CD14-positive monocyte (primary cell): Measurements from ENCODE around the gene F13A1. TPM values are rescaled to one million over a fixed set of nuclear protein-coding genes. Genes with fewer than 3 reads are reported as not detected.

Experiments used
- DNase-seq, 3 donors: peaks; one replicate each; pipeline ENCODE4 v3.0.0-alpha.2; 2011 to 2022
- H2AFZ ChIP-seq: 2 replicates; pipeline ENCODE4 v1.6.0; 2012; ENCODE audit warnings: mild to moderate bottlenecking, low read depth, low read length, inconsistent platforms; ENCODE audit not compliant: insufficient read depth, poor library complexity, severe bottlenecking
- H3K27ac ChIP-seq, 2 donors: 1 replicate in 1 of 2; 2 replicates in 1 of 2; pipeline ENCODE4 v1.5.1; 2012 to 2013; ENCODE audit warnings: low read length in 2 of 2, control low read depth in 1 of 2, inconsistent platforms in 1 of 2, low read depth in 1 of 2, mild to moderate bottlenecking in 1 of 2
- H3K27me3 ChIP-seq, 2 donors: one replicate each; pipeline versions ENCODE4 v1.6.0 to v1.6.1; 2011 to 2013; ENCODE audit warnings: low read length in 2 of 2; ENCODE audit not compliant: control insufficient read depth in 2 of 2, insufficient read depth in 2 of 2
- H3K36me3 ChIP-seq, 2 donors: replicated peaks in 1 of 2; 1 replicate in 1 of 2; 2 replicates in 1 of 2; pipeline versions ENCODE4 v1.5.1 to v1.6.1; 2012 to 2013; ENCODE audit warnings: low read length in 2 of 2, control low read depth in 1 of 2, inconsistent platforms in 1 of 2, mild to moderate bottlenecking in 1 of 2; ENCODE audit not compliant: insufficient read depth in 2 of 2, control insufficient read depth in 1 of 2
- H3K4me1 ChIP-seq, 2 donors: 1 replicate in 1 of 2; 2 replicates in 1 of 2; pipeline versions ENCODE4 v1.5.1 to v1.6.1; 2012 to 2013; ENCODE audit warnings: low read length in 2 of 2, control low read depth in 1 of 2, inconsistent platforms in 1 of 2, mild to moderate bottlenecking in 1 of 2, moderate library complexity in 1 of 2; ENCODE audit not compliant: insufficient read depth in 2 of 2, control insufficient read depth in 1 of 2
- H3K4me2 ChIP-seq: replicated peaks from 2 replicates; pipeline ENCODE3; 2012; ENCODE audit warnings: low read length, moderate library complexity, mild to moderate bottlenecking; ENCODE audit not compliant: poor library complexity, severe bottlenecking; ENCODE audit errors: extremely low read depth
- H3K4me3 ChIP-seq, 3 experiments: fragments of 200-600 bp in 1 of 3; sonication (generic) in 1 of 3; replicated peaks in 1 of 3; 1 replicate in 2 of 3; 2 replicates in 1 of 3; pipeline ENCODE4 v1.5.1; 2011 to 2013; ENCODE audit warnings: low read length in 3 of 3, mild to moderate bottlenecking in 3 of 3, control low read depth in 2 of 3, low read depth in 2 of 3, inconsistent platforms in 1 of 3, moderate library complexity in 1 of 3
- H3K79me2 ChIP-seq: 2 replicates; pipeline ENCODE4 v1.6.0; 2012; ENCODE audit warnings: mild to moderate bottlenecking, control low read depth, inconsistent platforms, low read length, moderate library complexity; ENCODE audit not compliant: insufficient read depth
- H3K9ac ChIP-seq: 2 replicates; pipeline ENCODE4 v1.6.0; 2017; ENCODE audit warnings: low read length, mild to moderate bottlenecking; ENCODE audit not compliant: insufficient read depth, poor library complexity, severe bottlenecking
- H3K9me3 ChIP-seq, 2 donors: replicated peaks in 1 of 2; 1 replicate in 1 of 2; 2 replicates in 1 of 2; pipeline versions ENCODE4 v1.5.1 to v1.6.1; 2012 to 2013; ENCODE audit warnings: low read length in 2 of 2, control low read depth in 1 of 2; ENCODE audit not compliant: control insufficient read depth in 1 of 2, insufficient read depth in 1 of 2
- H4K20me1 ChIP-seq: 2 replicates; pipeline ENCODE4 v1.6.0; 2012; ENCODE audit warnings: mild to moderate bottlenecking, low read length, control low read depth, moderate library complexity; ENCODE audit not compliant: insufficient read depth
- H3K27ac Mint-ChIP-seq, 7 donors: one replicate each; pipeline ENCODE4 v1.8.0; 2020; ENCODE audit warnings: mild to moderate bottlenecking in 7 of 7, mixed read lengths in 7 of 7, moderate library complexity in 6 of 7, inconsistent platforms in 2 of 7
- H3K27me3 Mint-ChIP-seq, 3 donors: one replicate each; pipeline ENCODE4 v1.8.0; 2021 to 2022; ENCODE audit warnings: low read depth in 3 of 3, mild to moderate bottlenecking in 3 of 3, mixed read lengths in 3 of 3, moderate library complexity in 3 of 3, inconsistent platforms in 1 of 3
- H3K36me3 Mint-ChIP-seq, 2 donors: one replicate each; pipeline ENCODE4 v1.8.0; 2020; ENCODE audit warnings: mixed read lengths in 2 of 2, inconsistent platforms in 1 of 2, mild to moderate bottlenecking in 1 of 2
- H3K4me1 Mint-ChIP-seq: one replicate; pipeline ENCODE4 v1.8.0; 2020; ENCODE audit warnings: mild to moderate bottlenecking, mixed read lengths
- H3K4me3 Mint-ChIP-seq, 2 donors: one replicate each; pipeline ENCODE4 v1.8.0; 2020; ENCODE audit warnings: mild to moderate bottlenecking in 2 of 2, mixed read lengths in 2 of 2, moderate library complexity in 1 of 2
- H3K9me3 Mint-ChIP-seq, 7 donors: one replicate each; pipeline ENCODE4 v1.8.0; 2020 to 2022; ENCODE audit warnings: mixed read lengths in 7 of 7, mild to moderate bottlenecking in 6 of 7, moderate library complexity in 6 of 7, inconsistent platforms in 2 of 7
- CTCF ChIP-seq: fragments of 200-600 bp; IDR thresholded peaks from one replicate; pipeline ENCODE4 v1.8.0; 2022; ENCODE audit warnings: antibody characterized with exemption, mild to moderate bottlenecking
- WGBS: methylation state at CpG from one replicate; pipeline ENCODE4 v1.1.5; 2013; ENCODE audit warnings: missing lambda C conversion rate; ENCODE audit not compliant: insufficient coverage; 5-methylcytosine and 5-hydroxymethylcytosine counted together
- intact Hi-C, 2 donors: fragments of 100-400 bp; cut with micrococcal nuclease; formaldehyde crosslinking; loops; one replicate each; pipeline versions ENCODE4 v1.15.0 to v1.15.1; 2023
- polyA plus RNA-seq, 3 donors: library from polyadenylated mRNA; depleted of rRNA in 1 of 3; unstranded in 2 of 3; stranded (reverse) in 1 of 3; fragments of 300-500 nt in 2 of 3; fragments of >200 nt in 1 of 3; fragmentation: Illumina TruSeq in 2 of 3; gene quantifications; 1 replicate in 2 of 3; 2 replicates in 1 of 3; pipeline ENCODE4 v1.2.3, GENCODE V29; 2012 to 2021

The F13A1 gene
- polyA plus RNA-seq, 3 donors: 49.0 to 136 (median 105) TPM

- no peak overlapping the region for H3K27ac Mint-ChIP-seq
- H3K36me3 Mint-ChIP-seq: peaks cover 7 to 28% of the 10 kb centered on the region in 2 donors
- H3K79me2 ChIP-seq: no peaks in the 10 kb centered on the region
- H2AFZ ChIP-seq: no peak overlapping the region
- H3K4me1 Mint-ChIP-seq: peaks cover 27% of the 10 kb centered on the region
- no peak overlapping the region for H3K4me3 ChIP-seq
- TF ChIP-seq CTCF: no peak
- H3K4me3 Mint-ChIP-seq: no peak overlapping the region
- peaks cover 12 to 18% of the 10 kb centered on the region in 2 donors for H3K4me1 ChIP-seq
- H3K36me3 ChIP-seq: no peaks in the 10 kb centered on the region
- 98% methylated on average over 7 of the region's 11 CpGs for WGBS
- H3K9me3 Mint-ChIP-seq: peaks cover 0 to 5% (median 0%) of the 10 kb centered on the region in 7 donors
- peaks cover 0 to 2% (median 0%) of the 10 kb centered on the region in 3 donors for H3K27me3 Mint-ChIP-seq
- H3K27me3 ChIP-seq: no peaks in the 10 kb centered on the region
- intact Hi-C loops: no loop called here
- no peak overlapping the region for H3K4me2 ChIP-seq
- H3K27ac ChIP-seq: no peak overlapping the region
- no peak for DNase-seq
- no peak overlapping the region for H3K9ac ChIP-seq
- H3K9me3 ChIP-seq: no peaks in the 10 kb centered on the region
- H4K20me1 ChIP-seq: no peaks in the 10 kb centered on the region
Observed at GRCh38 chr6:6285679-6286078, 34.8 kb downstream of the F13A1 start.

GRCh38 chr6:6284221-6284966 lies 36.1 kb downstream of the F13A1 start:
- 72% methylated on average over 3 of the region's 6 CpGs for WGBS
- H3K4me1 ChIP-seq: peaks cover 12 to 18% of the 10 kb centered on the region in 2 donors
- intact Hi-C loops: no loop called here
- H3K4me3 ChIP-seq: no peak overlapping the region
- no peak overlapping the region for H3K9ac ChIP-seq
- peaks cover 0 to 5% of the 10 kb centered on the region in 2 donors for H3K36me3 ChIP-seq
- peaks cover 0 to 5% (median 0%) of the 10 kb centered on the region in 7 donors for H3K9me3 Mint-ChIP-seq
- H3K27ac Mint-ChIP-seq: peak overlapping the region; percentile 67 to 92 (median 87)
- no peaks in the 10 kb centered on the region for H4K20me1 ChIP-seq
- H3K9me3 ChIP-seq: no peaks in the 10 kb centered on the region
- TF ChIP-seq CTCF: no peak
- H3K4me2 ChIP-seq: no peak overlapping the region
- H3K79me2 ChIP-seq: no peaks in the 10 kb centered on the region
- H2AFZ ChIP-seq: peak overlapping the region; percentile 41
- peak overlapping the region; percentile 51 to 60 for H3K27ac ChIP-seq
- peaks cover 6 to 26% of the 10 kb centered on the region in 2 donors for H3K36me3 Mint-ChIP-seq
- peaks cover 0 to 2% (median 0%) of the 10 kb centered on the region in 3 donors for H3K27me3 Mint-ChIP-seq
- peak; percentile 14 to 31 (median 16) for DNase-seq
- H3K4me3 Mint-ChIP-seq: peak overlapping the region in 1 of 2 donors; percentile 50
- H3K4me1 Mint-ChIP-seq: peaks cover 27% of the 10 kb centered on the region
- H3K27me3 ChIP-seq: no peaks in the 10 kb centered on the region
